MG63 (cell line): Measurements from ENCODE around the gene NBDY. TPM values are rescaled to one million over a fixed set of nuclear protein-coding genes. Genes with fewer than 3 reads are reported as not detected.
"Not testable (repeated sequence)": the region's sequence is repeated elsewhere in the genome, so short reads cannot be mapped to it uniquely, and the experiment has no call there.

Experiments
- DNase-seq: peaks from one replicate; pipeline ENCODE4 v3.0.0-alpha.2; 2020
- H3K27me3 ChIP-seq: fragments of 250-450 bp; sonication (Bioruptor Pico); 2 replicates; pipeline ENCODE4 v1.5.1; 2020; ENCODE audit warnings: mild to moderate bottlenecking, moderate library complexity
- H3K36me3 ChIP-seq: fragments of 250-450 bp; sonication (Bioruptor Pico); 2 replicates; pipeline ENCODE4 v1.5.1; 2020; ENCODE audit warnings: mild to moderate bottlenecking, moderate library complexity
- H3K4me3 ChIP-seq: fragments of 250-450 bp; sonication (Bioruptor Pico); 2 replicates; pipeline ENCODE4 v1.5.1; 2020; ENCODE audit warnings: mild to moderate bottlenecking, moderate library complexity
- H3K9me3 ChIP-seq: fragments of 250-450 bp; sonication (Bioruptor Pico); 2 replicates; pipeline ENCODE4 v1.5.1; 2020; ENCODE audit warnings: mild to moderate bottlenecking, moderate library complexity
- total RNA-seq: library from RNA; depleted of rRNA; stranded (reverse); fragments of >200 nt; shearing (Covaris generic); gene quantifications from 2 replicates; pipeline ENCODE4 v1.2.3, GENCODE V29; 2014; ENCODE audit warnings: low replicate concordance

Gene NBDY
- total RNA-seq, 1 experiment from 2014 or later, result 5.4 TPM

GRCh38 chrX:56778924-56779468 is 50.0 kb downstream of the NBDY start:
- not testable (repeated sequence) for H3K9me3 ChIP-seq, H3K27me3 ChIP-seq, H3K36me3 ChIP-seq, DNase-seq, H3K4me3 ChIP-seq

- not testable (repeated sequence) for H3K9me3 ChIP-seq, DNase-seq, H3K27me3 ChIP-seq, H3K36me3 ChIP-seq, H3K4me3 ChIP-seq
Observed at GRCh38 chrX:56780681-56781649, 51.9 kb downstream of the NBDY start.

GRCh38 chrX:56782352-56782751 is 53.3 kb downstream of the NBDY start:
- DNase-seq, result no peak
- Histone ChIP-seq H3K27me3 (no peaks in the 10 kb centered on the region), H3K36me3 (no peaks in the 10 kb centered on the region)

GRCh38 chrX:56782791-56783449 is 53.9 kb downstream of the NBDY start:
- Histone ChIP-seq H3K36me3 (no peaks in the 10 kb centered on the region), H3K9me3 (no peaks in the 10 kb centered on the region), H3K27me3 (no peaks in the 10 kb centered on the region), H3K4me3 (no peak overlapping the region)
- no peak for DNase-seq

More at GRCh38 chrX:56782352-56782751, 53.3 kb downstream of the NBDY start:
- Histone ChIP-seq H3K9me3 (no peaks in the 10 kb centered on the region), H3K4me3 (no peak overlapping the region)

- H3K27me3 ChIP-seq, result no peaks in the 10 kb centered on the region
- H3K36me3 ChIP-seq, result no peaks in the 10 kb centered on the region
- no peaks in the 10 kb centered on the region for H3K9me3 ChIP-seq
- H3K4me3 ChIP-seq, result no peak overlapping the region
- no peak for DNase-seq
Observed at GRCh38 chrX:56783450-56783831, 54.4 kb downstream of the NBDY start.

GRCh38 chrX:56783996-56784620 is 55.1 kb downstream of the NBDY start:
- Histone ChIP-seq H3K4me3 (no peak overlapping the region), H3K36me3 (no peaks in the 10 kb centered on the region), H3K9me3 (no peaks in the 10 kb centered on the region), H3K27me3 (no peaks in the 10 kb centered on the region)
- no peak for DNase-seq

- no peak for DNase-seq
- Histone ChIP-seq H3K9me3 (no peaks in the 10 kb centered on the region), H3K4me3 (no peak overlapping the region), H3K27me3 (no peaks in the 10 kb centered on the region), H3K36me3 (no peaks in the 10 kb centered on the region)
Observed at GRCh38 chrX:56784666-56785065, 55.6 kb downstream of the NBDY start.

- H3K36me3 ChIP-seq, result no peaks in the 10 kb centered on the region
- no peak overlapping the region for H3K4me3 ChIP-seq
- no peak for DNase-seq
- H3K27me3 ChIP-seq, result no peaks in the 10 kb centered on the region
- H3K9me3 ChIP-seq, result no peaks in the 10 kb centered on the region
Observed at GRCh38 chrX:56785442-56785841, 56.4 kb downstream of the NBDY start.

GRCh38 chrX:56786889-56787733 is 58.1 kb downstream of the NBDY start:
- Histone ChIP-seq H3K36me3 (no peaks in the 10 kb centered on the region), H3K27me3 (no peaks in the 10 kb centered on the region)
- no peak for DNase-seq

GRCh38 chrX:56787734-56788152 is 58.7 kb downstream of the NBDY start:
- no peak for DNase-seq
- H3K4me3 ChIP-seq, result no peak overlapping the region
- no peaks in the 10 kb centered on the region for H3K36me3 ChIP-seq
- H3K27me3 ChIP-seq, result no peaks in the 10 kb centered on the region
- no peaks in the 10 kb centered on the region for H3K9me3 ChIP-seq

More at GRCh38 chrX:56786889-56787733, 58.1 kb downstream of the NBDY start:
- no peak overlapping the region for H3K4me3 ChIP-seq
- no peaks in the 10 kb centered on the region for H3K9me3 ChIP-seq

- DNase-seq, result no peak
- Histone ChIP-seq H3K9me3 (no peaks in the 10 kb centered on the region), H3K27me3 (no peaks in the 10 kb centered on the region), H3K36me3 (no peaks in the 10 kb centered on the region), H3K4me3 (no peak overlapping the region)
Observed at GRCh38 chrX:56788229-56788628, 59.2 kb downstream of the NBDY start.

GRCh38 chrX:56788717-56789122 is 59.7 kb downstream of the NBDY start:
- Histone ChIP-seq H3K27me3 (no peaks in the 10 kb centered on the region), H3K9me3 (no peaks in the 10 kb centered on the region), H3K4me3 (no peak overlapping the region), H3K36me3 (no peaks in the 10 kb centered on the region)
- no peak for DNase-seq

- Histone ChIP-seq H3K9me3 (no peaks in the 10 kb centered on the region), H3K36me3 (no peaks in the 10 kb centered on the region), H3K27me3 (no peaks in the 10 kb centered on the region), H3K4me3 (no peak overlapping the region)
- no peak for DNase-seq
Observed at GRCh38 chrX:56789518-56790070, 60.6 kb downstream of the NBDY start.

- Histone ChIP-seq H3K9me3 (no peaks in the 10 kb centered on the region), H3K27me3 (no peaks in the 10 kb centered on the region), H3K36me3 (no peaks in the 10 kb centered on the region), H3K4me3 (no peak overlapping the region)
- no peak for DNase-seq
Observed at GRCh38 chrX:56790778-56791177, 61.7 kb downstream of the NBDY start.

- no peak for DNase-seq
- no peak overlapping the region for H3K4me3 ChIP-seq
Observed at GRCh38 chrX:56791456-56791855, 62.4 kb downstream of the NBDY start.

More at GRCh38 chrX:56791456-56791855, 62.4 kb downstream of the NBDY start:
- Histone ChIP-seq H3K36me3 (no peaks in the 10 kb centered on the region), H3K9me3 (no peaks in the 10 kb centered on the region), H3K27me3 (no peaks in the 10 kb centered on the region)
